AML-193 (cell line): ENCODE data around the gene PDF.
A peak's percentile ranks its signal among the peaks of the same experiment; 100 is the strongest.
"Not testable (repeated sequence)": the region's sequence is repeated elsewhere in the genome, so short reads cannot be mapped to it uniquely, and the experiment has no call there.

Experiments used
- DNase-seq, 2 experiments: peaks; one replicate each; lab custom pipeline; 2025; lab: John Stamatoyannopoulos, UW

The PDF gene, protein sequence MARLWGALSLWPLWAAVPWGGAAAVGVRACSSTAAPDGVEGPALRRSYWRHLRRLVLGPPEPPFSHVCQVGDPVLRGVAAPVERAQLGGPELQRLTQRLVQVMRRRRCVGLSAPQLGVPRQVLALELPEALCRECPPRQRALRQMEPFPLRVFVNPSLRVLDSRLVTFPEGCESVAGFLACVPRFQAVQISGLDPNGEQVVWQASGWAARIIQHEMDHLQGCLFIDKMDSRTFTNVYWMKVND

DNA sequence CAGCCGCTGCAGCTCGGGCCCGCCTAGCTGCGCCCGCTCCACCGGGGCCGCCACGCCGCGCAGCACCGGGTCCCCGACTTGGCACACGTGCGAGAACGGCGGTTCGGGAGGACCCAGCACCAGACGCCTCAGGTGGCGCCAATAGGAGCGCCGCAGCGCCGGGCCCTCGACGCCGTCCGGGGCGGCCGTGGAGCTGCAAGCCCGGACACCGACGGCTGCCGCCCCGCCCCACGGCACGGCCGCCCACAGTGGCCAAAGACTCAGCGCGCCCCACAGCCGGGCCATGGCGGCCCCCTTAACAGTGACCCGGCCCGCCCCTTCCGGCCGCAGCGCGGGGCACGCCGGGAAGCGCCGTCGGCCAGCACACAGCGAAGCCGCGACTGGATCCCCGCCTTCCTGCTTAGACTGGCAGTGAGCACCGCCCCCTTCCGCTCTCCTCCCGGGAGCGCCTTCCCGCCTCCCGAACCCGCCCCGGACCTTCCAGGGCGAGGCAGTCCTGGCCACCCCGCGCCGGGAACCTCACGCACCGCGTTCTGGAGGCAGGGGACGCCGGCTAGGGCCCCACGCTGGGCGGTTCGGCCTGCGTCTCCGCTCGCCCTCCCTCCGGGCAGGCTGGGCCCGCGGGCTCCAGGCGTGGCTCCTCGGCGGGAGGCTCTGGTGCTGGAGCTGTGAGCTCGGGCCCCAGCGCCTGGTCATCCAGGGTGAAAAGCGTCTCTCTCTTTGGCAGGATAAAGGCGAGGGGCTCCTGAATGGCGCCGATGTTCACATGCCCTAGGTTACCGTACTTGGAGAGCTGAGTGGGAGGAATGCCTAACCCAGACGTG, at the start of gene PDF:
Gene PDF, minus strand, starts transcription at position 303 of the 824 bp plus-strand sequence. Its CDS starts 18 bp downstream, at position 285.
- peak; percentile 76 to 86 for DNase-seq

DNA sequence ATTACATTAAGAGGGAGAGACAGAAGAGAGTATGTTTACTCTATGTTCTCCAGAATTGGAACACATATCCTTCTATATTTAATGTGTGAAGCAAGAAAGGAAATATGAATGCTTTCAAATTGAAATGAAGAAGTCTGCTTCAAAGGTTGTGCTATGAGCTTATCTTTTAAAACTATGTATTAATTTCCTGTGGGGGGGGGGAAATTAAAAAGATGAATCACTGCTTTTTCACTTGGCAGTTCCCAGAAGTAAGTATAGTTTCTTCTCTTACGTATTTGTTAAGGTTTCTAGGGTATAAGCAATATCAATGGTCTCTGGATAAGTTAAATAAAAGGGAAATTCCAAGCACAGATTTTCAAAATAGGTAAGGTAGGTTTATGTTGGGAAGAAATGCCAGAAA, 48.4 kb upstream of the PDF start:
- DNase-seq, result no peak

DNA sequence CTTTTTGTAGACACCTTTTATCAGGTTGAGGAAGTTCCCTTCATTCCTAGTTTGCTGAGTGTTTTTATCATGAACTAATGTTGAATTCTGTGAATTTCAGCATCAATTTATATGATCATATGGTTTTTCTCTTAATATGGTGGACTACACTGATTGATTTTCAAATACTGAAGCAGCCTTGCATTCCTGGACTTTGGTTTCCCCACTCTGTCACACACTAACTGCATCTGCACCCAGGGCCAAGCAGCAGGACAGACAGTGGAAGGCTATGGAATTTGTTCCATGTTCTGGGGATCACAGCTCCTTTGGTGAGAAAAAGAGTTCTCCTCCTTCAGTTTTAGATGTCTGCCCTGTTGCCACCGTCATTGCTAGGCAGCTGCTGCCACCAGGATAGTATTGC, 47.6 kb upstream of the PDF start:
- no peak for DNase-seq

DNA sequence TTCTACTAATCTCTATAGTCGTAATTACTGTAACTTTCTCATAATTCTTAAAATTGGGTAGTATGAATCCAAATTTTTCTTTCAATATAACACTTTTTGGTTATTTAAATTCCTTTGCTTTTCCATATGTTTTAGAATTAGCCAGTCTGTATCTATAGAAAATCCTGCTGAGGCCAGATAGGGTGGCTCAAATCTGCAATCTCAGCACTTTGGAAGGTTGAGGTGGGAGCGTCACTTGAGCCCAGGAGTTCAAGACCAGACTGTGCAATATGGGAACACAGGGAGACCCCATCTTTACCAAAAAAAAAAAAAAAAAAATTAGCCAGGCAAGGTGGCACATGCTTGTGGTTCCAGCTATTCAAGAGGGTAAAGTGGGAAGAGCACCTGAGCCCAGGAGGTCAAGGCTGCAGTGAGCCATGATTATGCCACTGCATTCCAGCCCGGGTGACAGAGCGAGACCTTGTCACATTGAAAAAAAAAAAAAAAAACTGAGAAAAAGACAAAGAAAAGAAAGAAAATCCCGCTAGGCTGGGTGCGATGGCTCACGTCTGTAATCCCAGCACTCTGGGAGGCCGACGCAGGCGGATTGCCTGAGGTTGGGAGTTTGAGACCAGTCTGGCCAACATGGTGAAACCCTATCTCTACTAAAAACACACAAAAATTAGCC, 46.1 kb upstream of the PDF start:
- no peak for DNase-seq

DNA sequence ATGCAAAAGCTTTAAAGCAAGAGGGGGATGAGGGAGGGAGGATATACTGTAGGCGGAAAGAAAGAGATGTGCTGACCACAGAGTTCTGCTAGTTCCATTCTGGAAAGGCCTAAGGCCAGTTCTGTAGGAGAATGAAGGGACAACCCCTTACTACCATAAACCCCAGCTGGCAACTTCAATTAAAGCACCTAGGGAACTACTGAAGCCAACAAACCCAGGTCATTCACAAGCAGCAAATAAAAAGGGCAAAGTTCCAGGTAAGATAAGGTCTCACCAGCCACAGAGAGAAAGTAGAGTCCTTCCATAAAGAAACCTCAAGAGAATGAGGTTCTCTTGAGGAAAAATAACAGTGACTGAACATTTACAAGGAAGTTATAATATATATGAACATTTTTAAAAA, 42.6 kb upstream of the PDF start:
- no peak for DNase-seq

DNA sequence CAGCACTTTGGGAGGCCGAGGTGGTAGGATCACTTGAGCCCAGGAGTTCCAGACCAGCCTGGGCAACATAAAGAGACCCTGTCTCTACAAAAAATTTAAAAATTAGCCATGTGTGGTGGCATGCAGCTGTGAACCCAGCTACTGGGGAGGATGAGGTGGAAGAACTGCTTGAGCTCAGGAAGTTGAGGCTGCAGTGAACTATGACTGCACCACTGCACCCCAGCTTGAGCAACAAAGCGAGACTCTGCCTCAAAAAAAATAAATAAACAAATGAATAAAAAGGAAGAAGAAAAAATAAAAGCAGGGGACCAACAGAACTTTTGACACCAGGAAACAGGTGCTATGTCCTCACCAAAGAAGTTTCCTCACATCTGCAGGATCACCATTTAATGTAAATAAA, 41.2 kb upstream of the PDF start:
- no peak for DNase-seq

DNA sequence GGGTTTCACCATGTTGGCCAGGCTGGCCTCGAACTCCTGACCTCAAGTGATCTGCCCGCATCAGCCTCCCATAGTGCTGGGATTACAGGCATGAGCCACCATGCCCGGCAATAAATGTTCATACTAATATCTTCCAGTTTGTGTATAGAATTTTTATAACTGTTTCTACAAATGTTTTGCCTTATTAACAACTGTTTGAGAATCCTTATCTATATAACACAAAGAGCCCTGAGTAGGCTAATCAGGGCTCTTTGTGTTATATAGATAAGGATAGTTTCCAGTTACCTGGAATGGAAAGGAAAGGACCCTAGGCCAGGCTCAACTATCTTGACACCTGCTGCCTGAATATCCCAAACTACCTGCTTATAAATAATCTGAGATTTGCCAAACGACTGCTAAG, 38.5 kb upstream of the PDF start:
- DNase-seq, result no peak

DNA sequence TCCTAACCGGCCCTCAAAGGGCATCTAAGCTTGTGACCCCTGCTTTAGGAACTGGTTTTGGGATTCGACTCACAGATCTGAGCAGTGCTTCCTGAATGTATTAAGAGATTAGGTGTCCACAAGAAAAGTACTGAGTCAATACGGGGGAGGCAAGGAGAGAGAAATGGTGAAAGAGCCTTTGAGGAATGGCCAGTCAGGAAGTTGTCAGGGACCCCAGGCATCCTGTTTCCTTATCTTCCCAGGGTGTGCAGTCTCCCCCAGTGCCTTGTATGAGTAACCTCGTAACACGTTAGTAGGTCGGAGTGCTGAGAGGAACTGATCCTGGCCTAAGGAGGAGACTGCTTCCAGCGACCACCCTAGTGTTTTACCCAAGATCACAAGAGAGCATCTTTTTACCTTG, 37.6 kb upstream of the PDF start:
- no peak for DNase-seq

DNA sequence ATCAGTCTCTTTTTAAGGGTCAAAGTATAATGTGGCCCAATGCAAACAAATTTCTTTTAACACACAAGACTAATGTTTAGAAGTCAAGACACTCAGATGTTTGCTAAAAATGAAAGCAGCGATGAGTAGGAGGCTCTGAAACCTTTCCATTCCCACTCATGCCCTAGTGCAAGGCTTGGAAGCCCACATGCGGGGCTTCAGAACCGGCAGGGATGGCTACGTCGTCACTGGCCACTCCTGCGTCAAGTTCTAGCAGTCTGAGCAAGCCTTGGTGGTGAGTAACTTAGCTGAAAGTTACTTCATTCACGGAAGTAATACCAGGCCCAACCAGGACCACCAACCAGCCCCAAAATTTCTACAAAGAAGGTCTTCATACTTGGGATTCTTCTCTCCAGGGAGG, 36.0 kb upstream of the PDF start:
- no peak for DNase-seq

DNA sequence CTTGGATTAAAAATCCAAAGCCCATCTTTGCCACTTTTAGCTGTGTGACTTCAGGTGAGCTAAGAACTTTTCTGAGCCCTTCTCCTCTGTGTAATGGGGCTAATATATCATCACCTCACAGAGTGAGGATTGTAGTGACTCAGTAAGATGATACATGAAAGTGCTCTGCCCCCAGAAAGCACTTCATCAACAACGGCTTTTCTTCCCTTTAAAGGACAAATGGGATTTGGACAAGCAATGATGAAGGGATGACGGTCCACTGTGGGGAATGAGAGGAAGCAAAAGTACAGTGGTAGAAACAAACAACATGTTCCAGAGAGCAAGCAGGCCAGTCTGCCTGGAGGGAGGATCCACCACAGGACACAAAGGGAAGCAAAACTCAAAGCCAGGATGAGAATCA, 35.5 kb upstream of the PDF start:
- no peak for DNase-seq

DNA sequence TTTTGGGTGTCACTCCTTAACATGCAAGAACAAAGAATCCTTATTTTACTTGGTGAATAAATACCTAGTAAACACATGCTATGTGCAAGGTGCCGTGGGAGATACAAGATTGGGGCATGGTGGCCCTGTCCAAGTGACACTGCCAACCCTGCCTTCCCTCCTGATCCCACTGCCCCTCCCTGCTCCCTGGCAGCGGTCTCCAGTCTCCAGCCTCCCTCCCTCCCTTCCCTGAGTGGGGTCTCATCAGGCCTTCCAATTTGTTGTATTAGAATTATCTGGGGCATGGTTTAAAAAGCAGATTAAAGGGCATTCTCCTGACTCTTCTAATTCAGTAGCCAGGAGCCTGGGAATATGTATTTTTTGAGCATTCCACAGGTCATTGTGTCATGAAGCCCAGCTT, 33.7 kb upstream of the PDF start:
- DNase-seq, result no peak

DNA sequence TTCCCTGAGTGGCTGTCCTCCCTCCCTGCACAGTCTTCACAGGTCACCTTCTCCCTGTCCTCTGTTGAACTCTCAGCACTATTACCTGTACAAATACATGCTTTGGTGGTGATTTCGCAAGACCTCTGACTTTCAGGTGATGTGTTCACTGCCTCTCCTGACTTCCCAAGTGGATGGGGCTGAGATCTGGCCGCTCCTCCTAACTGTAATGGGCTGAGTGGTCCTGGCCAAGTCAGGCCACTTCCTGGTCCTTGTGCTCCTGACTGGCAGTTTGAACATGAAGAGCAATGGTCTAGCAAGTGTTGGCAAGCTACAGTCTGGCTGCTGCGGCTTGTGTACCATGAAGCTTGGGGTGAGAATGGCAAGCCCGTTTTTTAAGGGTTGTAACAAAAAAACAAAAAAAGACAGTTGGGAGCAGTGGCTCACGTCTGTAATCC, 32.9 kb upstream of the PDF start:
- DNase-seq, result no peak

DNA sequence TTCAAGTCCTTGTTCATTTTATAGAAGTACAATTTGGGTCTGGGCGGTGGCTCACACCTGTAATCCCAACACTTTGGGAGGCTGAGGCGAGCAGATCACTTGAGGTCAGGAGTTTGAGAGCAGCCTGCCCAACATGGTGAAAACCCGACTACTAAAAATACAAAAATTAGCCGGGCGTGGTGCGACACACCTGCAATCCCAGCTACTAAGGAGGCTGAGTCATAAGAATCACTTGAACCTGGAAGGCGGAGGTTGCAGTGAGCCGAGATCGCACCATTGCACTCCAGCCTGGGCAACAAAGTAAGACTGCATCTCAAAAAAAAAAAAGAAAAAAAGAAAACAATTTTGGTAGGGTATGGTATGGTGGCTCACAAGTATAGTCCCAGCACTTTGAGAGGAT, 29.7 kb upstream of the PDF start:
- not testable (repeated sequence) for DNase-seq

DNA sequence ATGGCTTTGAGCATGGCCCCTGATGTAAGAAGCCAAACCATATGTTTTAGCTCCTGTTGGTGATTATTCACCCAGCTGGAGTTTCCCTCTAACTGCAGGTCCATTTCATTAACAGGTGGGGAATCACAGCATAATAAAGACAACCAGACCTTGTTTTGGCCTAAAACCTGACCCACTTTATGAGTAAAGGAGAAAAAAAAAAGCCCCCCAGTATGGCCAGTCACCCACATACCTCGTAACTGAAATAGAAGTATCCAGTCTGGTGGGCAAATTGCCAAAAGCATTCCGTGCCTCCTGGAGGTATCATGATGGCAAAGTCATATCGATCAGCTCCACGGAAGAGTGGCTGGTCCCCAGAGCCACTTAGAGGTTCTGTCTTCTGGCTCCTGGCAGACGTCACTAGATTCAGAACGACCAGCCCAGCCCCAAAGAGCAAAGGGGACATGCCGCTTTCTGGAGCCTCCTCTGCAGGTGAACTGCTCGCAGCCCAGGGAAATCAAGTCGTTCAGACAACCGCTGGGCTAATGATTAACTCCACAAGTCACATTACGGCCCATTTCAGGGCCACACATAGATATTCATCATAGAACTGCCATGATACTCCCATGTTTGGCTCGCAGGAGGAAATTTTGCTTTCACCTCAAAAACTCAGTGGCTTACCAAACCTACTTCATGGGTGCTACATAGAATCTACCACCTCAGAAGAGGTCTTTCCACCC, 21.1 kb upstream of the PDF start, which contains the start of gene TMED6:
Gene TMED6, minus strand, starts transcription at position 478 of the 719 bp plus-strand sequence. Its CDS starts 33 bp downstream, at position 445.
- DNase-seq, result no peak

DNA sequence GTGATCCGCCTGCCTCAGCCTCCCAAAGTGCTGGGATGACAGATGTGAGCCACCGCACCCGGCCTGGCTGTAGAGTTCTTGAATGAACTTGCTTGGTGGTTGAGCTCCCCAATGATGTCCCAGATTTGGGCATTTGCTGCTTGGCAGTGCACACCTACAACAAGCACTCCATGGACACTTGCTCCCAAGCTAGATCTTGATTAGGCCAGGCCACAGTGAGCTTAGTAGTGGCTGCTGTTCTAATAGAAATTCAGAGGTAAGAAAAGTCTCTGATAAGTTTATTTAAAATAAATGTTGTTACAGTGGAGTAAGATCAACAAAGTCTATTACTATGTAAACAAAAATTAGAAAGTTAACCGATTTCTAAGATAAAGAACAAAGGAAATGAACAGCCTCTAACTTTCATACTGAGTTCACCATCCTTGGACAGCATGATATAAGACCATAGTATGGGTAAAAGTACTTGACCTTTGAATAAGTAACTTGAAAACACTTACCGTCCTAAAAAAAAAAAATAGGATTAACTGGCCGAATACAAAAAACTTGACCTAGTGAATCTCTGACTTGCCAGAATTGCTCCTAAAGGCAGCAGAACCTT, 20.2 kb upstream of the PDF start:
- DNase-seq, result no peak

DNA sequence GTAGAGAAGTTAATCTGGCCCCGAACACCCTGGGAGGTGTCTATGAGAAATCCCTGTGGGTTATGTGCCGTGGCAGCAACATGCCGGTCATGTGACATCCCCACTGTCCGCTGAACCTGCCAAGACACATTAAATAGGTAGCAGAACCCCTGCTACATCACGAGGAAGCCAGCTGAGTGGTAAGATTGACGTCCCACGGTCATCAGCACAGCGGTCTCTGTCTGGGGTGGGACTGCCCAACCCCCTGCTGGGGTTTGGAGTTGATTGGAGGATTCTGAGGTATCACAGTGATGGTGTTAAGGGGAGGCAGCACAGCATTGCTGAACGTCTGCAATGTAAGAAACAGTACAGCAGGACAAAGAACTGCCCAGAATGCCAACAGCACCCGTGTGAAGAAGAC, 19.1 kb upstream of the PDF start:
- no peak for DNase-seq

DNA sequence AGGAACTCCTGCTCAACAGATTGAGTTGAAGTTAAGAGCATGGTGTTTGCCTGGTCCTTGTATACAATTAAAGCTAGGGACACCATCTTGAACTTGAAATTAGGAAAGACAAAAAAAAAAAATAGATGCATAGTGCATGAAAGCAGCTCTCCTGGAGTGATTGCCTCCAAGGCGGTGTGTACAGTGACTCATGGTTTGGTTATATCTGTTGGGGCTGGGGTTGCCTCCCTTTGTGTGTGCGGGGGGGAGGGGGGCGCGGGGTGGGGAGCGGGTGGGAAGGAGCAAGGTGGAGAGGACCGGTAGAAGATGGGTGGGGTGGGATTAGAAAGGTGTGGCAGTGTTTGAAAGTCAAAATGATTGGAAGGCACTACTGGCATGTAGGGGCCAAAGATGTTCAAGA, 17.8 kb upstream of the PDF start:
- DNase-seq, result no peak

DNA sequence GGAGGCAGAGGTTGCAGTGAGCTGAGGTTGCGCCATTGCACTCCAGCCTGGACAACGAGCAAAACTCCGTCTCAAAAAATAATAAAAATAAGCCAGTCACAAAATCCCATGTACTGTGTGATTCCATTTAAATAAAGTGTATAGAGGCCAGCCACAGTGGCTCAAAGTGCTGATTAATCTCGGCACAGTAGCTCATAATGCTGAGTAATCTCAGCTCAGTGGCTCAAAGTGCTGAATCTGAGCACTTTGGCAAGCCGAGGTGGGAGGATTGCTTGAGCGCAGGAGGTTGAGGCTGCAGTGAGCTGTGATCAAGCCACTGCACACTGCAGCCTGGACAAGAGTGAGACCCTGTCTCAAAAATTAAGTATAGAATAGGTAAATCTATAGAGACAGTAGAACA, 16.3 kb upstream of the PDF start:
- DNase-seq, result no peak

DNA sequence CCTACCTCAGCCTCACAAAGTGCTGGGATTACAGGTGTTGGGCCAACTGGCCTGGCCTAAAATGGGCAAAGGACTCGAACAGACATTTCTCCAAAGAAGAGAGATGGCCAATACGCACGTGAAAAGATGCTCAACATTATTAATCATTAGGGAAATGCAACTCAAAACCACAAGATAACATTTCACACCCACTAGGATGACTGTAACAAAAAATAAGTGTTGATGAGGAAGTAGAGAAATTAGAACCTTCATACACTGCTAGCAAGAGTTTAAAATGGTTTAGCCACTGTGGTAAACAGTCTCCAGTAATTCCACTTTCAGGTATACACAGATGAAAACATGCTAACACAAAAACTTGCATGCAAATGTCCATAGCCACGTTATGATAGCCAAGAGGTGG, 15.5 kb upstream of the PDF start:
- peak; percentile 8 to 25 for DNase-seq

DNA sequence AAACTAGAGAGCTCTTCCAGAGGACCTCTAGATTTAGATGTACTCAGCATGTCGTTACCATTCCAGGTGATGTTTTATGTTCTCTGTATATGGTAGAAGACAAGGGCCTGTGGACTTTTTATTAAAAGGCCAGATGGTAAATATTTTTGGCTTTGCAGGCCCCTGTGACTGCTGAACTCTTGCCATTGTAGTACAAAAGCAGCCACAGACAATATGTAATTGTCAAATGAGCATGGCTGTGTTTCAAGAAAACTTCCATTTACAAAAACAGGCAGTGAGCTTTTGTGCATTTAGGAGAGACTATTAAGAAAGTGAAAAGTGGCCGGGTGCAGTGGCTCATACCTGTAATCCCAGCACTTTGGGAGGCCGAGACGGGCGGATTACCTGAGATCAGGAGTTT, 13.8 kb upstream of the PDF start:
- no peak for DNase-seq

DNA sequence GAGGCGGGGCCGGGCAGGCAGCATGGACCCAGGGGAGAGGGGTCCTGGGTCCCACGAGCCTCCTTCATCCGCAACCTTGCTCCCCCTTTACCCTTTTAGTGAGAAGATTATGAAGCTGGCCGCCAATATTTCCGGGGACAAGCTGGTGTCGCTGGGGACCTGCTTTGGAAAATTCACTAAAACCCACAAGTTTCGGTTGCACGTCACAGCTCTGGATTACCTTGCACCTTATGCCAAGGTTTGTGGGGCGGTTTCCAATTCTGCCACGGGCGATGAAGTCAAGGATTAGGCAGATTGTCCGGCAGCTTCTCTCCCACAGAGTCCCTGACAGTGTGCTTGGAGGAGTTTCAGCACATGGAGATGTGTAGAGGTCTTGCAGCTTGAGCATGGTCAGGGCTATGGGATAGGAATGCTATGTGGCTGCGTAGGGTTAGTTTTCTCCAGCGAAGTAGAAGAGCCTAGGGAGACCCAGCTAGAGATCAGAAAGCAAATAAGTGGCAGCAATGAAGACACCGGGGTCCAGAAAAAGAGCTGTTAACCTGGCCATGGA, 9.8 kb upstream of the PDF start:
- DNase-seq, result no peak
